ENCODE data around the gene ZNF445.

DNA sequence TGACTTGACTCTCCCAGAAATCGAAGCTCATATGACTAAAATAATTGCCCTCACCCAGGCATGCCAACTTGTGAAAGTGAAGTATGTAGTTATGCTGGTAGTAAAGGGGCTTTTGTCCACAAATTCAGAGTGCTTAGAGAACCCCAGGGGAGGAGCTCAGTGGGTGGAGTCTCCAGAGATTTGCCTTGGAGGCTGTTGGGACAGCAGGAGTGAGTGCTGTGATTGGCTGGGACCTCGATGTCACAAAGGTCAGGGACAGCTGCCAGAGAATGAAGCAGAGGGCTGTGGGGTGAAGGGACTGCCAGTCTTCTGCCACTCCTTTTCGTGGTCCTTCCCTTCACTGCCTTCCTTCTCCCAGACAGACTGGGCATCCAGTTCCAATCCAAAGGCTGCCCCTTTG lies 49.8 kb downstream of the ZNF445 start:
- TF ChIP-seq, protein P1, sequence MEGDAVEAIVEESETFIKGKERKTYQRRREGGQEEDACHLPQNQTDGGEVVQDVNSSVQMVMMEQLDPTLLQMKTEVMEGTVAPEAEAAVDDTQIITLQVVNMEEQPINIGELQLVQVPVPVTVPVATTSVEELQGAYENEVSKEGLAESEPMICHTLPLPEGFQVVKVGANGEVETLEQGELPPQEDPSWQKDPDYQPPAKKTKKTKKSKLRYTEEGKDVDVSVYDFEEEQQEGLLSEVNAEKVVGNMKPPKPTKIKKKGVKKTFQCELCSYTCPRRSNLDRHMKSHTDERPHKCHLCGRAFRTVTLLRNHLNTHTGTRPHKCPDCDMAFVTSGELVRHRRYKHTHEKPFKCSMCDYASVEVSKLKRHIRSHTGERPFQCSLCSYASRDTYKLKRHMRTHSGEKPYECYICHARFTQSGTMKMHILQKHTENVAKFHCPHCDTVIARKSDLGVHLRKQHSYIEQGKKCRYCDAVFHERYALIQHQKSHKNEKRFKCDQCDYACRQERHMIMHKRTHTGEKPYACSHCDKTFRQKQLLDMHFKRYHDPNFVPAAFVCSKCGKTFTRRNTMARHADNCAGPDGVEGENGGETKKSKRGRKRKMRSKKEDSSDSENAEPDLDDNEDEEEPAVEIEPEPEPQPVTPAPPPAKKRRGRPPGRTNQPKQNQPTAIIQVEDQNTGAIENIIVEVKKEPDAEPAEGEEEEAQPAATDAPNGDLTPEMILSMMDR (IDR thresholded peaks at IDR 0.05): no peak
- no peak for TF ChIP-seq POLR2AphosphoS5 (IDR thresholded peaks at IDR 0.05)
- TF ChIP-seq POLR2A (IDR thresholded peaks at IDR 0.05): no peak
